HG03521 (cell line): ENCODE results near the gene CD2AP.
"Not testable (repeated sequence)": the region's sequence is repeated elsewhere in the genome, so short reads cannot be mapped to it uniquely, and the experiment has no call there.

ENCODE experiments used
- ATAC-seq: cut with Tn5 transposase; IDR thresholded peaks from one replicate; pipeline ENCODE4 v1.9.1; 2021; ENCODE audit warnings: mild to moderate bottlenecking, moderate library complexity; ENCODE audit not compliant: unreplicated experiment

Gene CD2AP

GRCh38 chr6:47456536-47456975 lies 21.0 kb upstream of the CD2AP start:
- ATAC-seq = no peak

DNA sequence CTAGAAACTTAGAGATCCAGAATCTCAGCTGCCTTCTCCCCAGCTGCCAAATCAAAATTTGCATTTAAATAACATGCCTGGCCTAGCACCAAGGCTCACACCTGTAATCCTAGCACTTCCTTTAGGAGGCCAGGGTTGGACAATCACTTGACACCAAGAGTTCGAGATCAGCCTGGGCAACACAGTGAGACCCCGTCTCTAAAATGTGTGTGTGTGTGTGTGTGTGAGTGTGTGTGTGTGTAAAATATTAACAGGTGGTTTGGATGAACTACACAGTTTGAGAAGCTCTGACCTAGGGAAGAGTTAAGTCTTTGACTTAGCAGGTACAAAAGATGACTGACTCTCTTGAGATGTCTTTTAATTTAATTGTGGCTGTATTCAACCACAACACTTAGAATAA lies 20.2 kb upstream of the CD2AP start:
- ATAC-seq = no peak

DNA sequence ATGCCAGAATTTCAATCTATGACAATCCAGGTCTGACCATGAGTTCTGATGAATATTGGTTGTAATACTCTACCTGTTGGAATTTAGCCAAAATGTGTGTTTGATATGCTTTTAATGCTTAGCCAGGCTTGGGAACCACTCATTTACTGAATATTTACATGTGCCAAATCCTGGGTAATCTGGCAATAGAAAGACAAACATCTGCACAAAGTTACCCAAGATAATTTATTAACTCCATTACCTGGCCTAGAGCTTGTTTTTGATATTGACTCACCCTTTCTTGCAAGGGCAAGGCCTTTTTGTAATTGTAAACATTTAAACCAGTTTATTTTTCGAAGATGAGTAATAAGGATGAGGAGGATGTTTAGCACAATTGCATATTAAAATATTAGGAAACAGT lies 13.5 kb upstream of the CD2AP start:
- ATAC-seq = no peak

DNA sequence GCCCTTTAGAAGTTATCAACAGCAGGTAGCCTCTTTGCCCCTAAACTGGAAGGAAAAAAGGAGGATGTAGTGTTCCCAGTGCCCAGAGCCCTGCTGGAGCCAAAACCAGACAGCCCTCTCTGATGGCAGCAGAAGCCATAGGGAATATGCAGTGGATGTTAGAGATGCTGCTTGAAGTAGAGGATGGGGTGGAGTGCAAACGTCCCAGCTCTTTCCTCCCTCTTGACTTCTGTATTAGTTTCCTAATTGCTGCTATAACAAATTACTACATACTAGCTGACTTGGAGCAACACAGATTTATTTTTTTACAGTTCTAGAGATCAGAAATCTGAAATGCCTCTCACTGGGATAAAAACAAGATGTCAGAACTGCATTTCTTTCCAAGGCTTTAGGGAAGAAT lies 12.5 kb upstream of the CD2AP start:
- no peak for ATAC-seq

DNA sequence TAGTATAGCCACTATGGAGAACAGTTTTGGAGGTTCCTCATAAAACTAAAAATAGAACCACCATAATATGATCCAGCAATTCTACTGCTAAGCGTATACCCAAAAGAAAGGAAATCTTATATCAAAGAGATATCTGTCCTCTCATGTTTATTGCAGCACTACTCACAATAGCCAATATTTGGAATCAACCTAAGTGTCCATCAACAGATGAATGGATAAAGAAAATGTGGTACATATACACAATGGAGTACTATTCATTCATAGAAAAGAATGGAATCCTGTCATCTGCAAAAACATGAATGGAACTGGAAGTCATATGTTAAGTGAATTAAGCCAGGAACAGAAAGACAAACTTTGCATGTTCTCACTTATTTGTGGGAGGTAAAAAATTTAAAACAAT lies 5.7 kb upstream of the CD2AP start:
- ATAC-seq = no peak

GRCh38 chr6:47473791-47474346 lies 3.7 kb upstream of the CD2AP start:
- ATAC-seq = no peak

GRCh38 chr6:47475319-47475816 lies 2.2 kb upstream of the CD2AP start:
- no peak for ATAC-seq

DNA sequence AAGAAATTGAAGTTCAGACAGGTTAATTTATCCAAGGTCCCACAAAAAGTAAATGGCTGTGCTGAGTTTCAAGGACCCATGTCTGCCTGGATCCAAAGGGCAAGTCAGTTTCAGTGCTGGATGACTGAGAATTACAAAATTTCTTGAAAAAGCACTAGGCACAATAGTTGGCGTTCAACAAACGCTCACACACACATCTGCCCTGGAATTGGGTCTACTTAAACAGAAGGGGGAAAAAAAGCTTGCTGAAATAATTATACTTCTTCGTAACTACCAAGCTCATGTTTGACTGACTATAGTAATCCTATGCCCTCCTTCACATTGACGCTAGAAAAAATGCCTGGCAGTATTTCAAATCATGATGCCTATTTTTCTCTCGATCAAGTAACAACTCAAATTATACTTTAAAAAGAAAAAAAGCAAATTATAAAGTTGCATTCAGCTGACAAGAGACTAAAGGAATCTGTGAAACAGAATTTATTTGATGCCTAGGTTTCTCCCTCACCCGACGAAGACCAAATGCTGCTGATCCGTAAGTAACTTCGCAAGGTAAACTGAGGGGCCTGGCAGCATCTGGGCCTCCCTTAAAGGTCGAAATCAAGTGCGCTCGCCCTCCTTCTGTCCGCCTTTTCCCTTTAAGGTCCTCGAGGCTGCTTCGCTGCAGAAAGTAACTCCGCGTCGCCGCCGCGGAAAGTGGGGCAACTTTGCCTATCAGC lies 650 bp upstream of the CD2AP start:
- no peak for ATAC-seq

- ATAC-seq = no peak
Measured at GRCh38 chr6:47478233-47479139, 897 bp downstream of the CD2AP start.

- no peak for ATAC-seq
Measured at GRCh38 chr6:47479140-47479508, 1.5 kb downstream of the CD2AP start.

DNA sequence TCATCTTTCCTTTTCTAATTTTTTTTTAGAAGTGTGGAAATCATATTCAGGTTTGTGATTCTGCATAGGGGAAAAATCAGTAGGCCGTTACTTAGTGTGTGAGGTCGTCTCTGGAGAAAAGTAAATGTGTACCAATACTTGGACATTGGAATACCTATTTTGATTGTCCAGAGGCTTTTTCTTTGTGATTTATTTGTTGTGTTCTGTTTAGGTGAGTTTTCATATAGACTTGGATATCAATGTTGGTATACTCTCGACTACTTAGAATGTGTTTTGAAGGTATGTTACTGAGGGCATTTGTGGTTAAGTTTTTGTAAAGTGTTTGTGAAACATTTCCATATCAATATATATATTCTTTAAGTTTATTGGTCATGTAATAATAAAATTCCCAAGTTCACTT lies 2.3 kb downstream of the CD2AP start:
- no peak for ATAC-seq

DNA sequence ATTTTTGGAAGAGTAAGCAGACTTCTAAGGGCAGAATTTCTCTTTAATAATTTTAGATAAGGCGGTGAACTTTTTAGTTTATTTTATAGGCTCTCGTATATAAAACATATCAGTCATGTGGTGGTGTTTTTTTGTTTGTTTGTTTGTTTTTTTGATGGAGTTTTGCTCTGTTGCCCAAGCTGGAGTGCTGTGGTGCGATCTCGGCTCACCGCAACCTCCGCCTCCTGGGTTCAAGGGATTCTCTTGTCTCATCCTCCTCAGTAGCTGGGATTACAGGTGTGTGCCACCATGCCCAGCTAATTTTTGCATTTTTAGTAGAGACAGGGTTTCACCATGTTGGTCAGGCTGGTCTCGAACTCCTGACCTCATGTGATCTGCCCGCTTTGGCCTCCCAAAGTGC lies 3.6 kb downstream of the CD2AP start:
- ATAC-seq = not testable (repeated sequence)

- no peak for ATAC-seq
Measured at GRCh38 chr6:47481806-47482205, 4.2 kb downstream of the CD2AP start.

DNA sequence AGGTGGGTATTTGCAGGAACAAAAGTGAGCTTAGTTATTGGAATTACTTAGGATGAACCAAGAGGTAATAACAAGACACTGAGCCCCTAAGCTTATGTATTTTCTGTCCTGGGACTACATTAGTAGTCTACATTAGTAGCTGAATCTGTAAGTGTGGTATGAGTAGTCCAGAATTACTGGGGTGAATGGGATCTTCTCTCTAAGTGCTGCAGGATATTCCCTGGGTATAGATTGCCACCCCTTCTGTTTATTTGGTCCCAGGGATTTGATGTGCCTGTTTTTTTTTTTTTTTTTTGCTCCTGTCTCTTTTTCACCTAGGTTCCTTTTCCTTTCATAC lies 5.9 kb downstream of the CD2AP start:
- no peak for ATAC-seq

DNA sequence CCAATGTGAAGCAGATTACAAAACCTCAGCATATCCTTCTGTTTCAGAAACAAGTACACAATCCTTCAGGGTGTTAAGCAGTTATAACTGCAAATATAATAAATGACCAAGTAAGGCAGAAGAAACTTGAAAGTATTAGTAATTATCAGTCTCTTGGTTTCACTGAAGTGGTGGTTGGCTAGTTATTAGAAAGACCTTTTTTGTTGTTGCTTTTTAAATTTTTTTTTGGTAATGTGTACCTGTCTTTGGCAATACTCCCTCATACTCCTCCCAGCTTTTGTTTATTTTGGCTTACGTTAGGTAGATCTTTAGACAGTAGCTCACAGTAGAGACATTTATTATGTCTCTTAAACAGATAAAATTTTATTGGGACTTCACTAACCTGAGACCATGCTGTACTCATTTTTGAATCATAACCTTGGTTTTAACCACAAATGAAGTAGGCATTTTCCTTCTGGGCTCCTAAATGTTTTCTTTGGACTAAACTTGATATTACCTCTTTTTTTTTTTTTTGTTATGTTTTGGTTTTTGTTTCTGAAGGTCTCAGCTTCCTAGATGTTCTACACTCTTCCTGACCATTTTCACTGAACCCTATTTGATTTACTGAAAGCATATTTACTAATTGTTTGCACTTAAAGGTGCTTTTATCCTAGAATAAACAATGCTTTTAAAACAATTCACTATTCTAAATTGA lies 6.4 kb downstream of the CD2AP start:
- ATAC-seq = no peak

- ATAC-seq = no peak
Measured at GRCh38 chr6:47484616-47485015, 7.0 kb downstream of the CD2AP start.

DNA sequence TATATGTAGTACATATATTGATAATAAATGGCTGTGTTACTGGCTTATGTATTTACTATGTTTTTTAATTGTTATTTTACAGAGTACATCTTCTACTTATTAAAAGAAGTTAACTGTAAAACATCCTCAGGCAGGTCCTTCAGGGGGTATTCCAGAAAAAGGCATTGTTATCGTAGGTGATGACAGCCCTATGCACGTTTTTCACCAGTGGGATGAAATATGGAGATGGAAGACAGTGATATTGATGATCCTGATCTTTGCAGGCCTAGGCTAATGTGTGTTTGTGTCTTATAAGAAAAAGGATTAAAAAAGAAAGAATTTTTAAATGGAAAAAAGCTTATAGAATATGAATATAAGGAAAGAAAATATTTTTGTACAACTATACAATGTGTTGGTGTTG lies 7.5 kb downstream of the CD2AP start:
- no peak for ATAC-seq

- no peak for ATAC-seq
Measured at GRCh38 chr6:47485491-47486135, 8.0 kb downstream of the CD2AP start.

GRCh38 chr6:47489995-47490394 lies 12.4 kb downstream of the CD2AP start:
- no peak for ATAC-seq

DNA sequence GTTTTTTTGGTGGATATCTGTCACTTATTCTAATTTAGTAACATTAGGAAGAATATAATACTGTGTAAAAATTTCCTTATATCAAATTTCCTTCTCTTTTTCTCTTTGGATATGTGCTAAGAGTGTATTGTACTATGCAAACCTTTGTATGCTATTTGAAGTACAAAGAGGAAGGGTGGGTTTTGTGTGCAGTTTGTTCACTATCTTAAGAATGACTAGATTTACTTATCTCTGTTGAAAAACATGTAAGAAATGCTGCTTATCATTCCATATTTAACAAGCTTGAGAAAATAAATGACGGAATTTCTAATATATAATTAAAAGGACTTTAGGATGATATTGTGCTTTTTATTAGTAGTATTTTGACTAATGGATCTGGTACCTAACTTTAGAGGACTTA lies 13.1 kb downstream of the CD2AP start:
- no peak for ATAC-seq

DNA sequence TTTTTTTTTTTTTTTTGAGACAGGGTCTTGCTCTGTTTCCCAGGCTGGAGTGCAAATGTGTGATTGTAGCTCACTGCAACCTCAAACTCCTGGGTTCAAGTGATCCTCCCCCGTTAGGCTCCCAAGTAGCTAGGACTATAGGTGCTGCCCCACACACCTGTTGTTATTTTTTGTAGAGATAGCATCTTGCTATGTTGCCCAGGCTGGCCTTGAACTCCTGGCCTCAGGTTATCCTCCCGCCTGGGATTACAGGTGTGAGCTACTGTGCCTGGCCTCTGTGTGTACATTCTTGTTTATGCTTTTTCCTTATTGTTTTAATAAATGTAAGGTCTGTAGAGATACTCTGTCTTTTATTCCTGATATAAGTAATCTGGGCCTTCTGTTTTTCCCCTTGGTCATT lies 14.8 kb downstream of the CD2AP start:
- ATAC-seq = no peak
